ENCODE data around the gene TPSB2.

The TPSB2 gene

DNA sequence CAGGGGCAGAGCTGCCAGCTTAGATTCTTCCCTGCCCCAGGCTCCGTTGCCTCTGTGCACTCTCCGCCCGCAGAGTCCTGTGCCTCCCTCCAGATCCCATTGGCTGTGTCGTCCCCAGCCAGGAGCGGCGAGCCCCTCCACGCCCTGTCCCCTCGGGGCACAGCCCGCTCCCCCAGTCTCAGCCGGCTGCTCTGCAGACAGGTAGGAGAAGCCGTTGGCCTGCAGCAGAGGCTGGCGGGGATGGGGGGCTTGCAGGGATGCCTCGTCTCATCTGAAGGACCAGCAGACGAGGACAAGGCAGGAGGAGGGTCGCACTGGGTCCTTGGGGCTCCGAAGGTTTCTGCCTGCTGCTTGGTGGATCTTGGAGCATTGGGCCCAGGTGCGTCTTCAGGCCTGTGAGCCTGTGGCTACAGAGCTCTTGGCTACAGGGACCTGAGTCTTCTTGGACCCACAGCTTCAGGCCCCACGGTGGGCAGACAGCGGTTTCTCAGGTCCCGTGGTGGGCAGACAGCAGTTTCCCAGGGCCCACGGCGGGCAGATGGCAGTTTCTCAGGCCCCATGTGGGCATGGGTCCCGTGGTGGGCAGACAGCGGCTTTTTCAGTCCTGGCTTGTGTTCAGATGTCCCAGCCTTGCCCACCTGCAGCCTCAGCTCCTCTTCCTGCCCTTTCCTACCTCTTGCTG lies 10.9 kb downstream of the TPSB2 start:
- TF ChIP-seq GATA2 (IDR thresholded peaks at IDR 0.05; ENCODE audit: low read depth, low read length) (no peak), GATA3 (IDR thresholded peaks at IDR 0.05; ENCODE audit: low read depth, low read length) (no peak)

- TF ChIP-seq GATA3 (IDR thresholded peaks at IDR 0.05; ENCODE audit: low read depth, low read length), result no peak
- no peak for TF ChIP-seq GATA2 (IDR thresholded peaks at IDR 0.05; ENCODE audit: low read depth, low read length)
These were observed 11.7 kb downstream of the TPSB2 start for GRCh38 chr16:1218061-1218929.

- TF ChIP-seq GATA3 (IDR thresholded peaks at IDR 0.05; ENCODE audit: low read depth, low read length), result no peak
- TF ChIP-seq GATA2 (IDR thresholded peaks at IDR 0.05; ENCODE audit: low read depth, low read length), result no peak
These were observed 12.5 kb downstream of the TPSB2 start for GRCh38 chr16:1217526-1217925.

GRCh38 chr16:1216681-1217400 lies 13.1 kb downstream of the TPSB2 start:
- no peak for TF ChIP-seq GATA2 (IDR thresholded peaks at IDR 0.05; ENCODE audit: low read depth, low read length)
- TF ChIP-seq GATA3 (IDR thresholded peaks at IDR 0.05; ENCODE audit: low read depth, low read length), result no peak

GRCh38 chr16:1216296-1216619 lies 13.7 kb downstream of the TPSB2 start:
- TF ChIP-seq GATA3 (IDR thresholded peaks at IDR 0.05; ENCODE audit: low read depth, low read length) (no peak), GATA2 (IDR thresholded peaks at IDR 0.05; ENCODE audit: low read depth, low read length) (no peak)

- TF ChIP-seq GATA3 (IDR thresholded peaks at IDR 0.05; ENCODE audit: low read depth, low read length), result no peak
- TF ChIP-seq GATA2 (IDR thresholded peaks at IDR 0.05; ENCODE audit: low read depth, low read length), result no peak
These were observed 14.2 kb downstream of the TPSB2 start for GRCh38 chr16:1215574-1216295.

- no peak for TF ChIP-seq GATA2 (IDR thresholded peaks at IDR 0.05; ENCODE audit: low read depth, low read length)
- TF ChIP-seq GATA3 (IDR thresholded peaks at IDR 0.05; ENCODE audit: low read depth, low read length), result no peak
These were observed 15.3 kb downstream of the TPSB2 start for GRCh38 chr16:1214719-1215118.

GRCh38 chr16:1213796-1214372 lies 16.1 kb downstream of the TPSB2 start:
- TF ChIP-seq GATA2 (IDR thresholded peaks at IDR 0.05; ENCODE audit: low read depth, low read length), result no peak
- no peak for TF ChIP-seq GATA3 (IDR thresholded peaks at IDR 0.05; ENCODE audit: low read depth, low read length)

DNA sequence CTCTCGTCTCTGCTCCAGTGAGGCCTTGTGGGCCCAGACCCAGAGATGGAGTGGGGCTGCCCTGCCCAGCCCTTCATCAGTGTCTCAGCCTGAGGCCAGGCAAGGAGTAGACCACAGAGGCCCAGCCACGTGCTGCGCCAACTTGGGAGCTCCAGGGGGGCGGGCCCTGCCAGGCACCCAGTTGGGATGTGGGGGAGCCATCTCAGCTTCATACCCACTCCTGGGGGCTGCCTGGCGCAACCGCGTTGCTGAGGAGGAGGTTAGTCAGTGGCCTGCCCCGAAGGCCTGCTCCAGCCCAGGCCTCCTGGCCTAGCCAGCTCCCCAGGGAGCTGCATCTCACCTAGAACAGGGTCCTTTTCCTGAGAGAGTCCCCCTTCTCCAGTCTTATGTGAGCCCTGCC lies 16.8 kb downstream of the TPSB2 start:
- TF ChIP-seq GATA2 (IDR thresholded peaks at IDR 0.05; ENCODE audit: low read depth, low read length) (no peak), GATA3 (IDR thresholded peaks at IDR 0.05; ENCODE audit: low read depth, low read length) (no peak)

DNA sequence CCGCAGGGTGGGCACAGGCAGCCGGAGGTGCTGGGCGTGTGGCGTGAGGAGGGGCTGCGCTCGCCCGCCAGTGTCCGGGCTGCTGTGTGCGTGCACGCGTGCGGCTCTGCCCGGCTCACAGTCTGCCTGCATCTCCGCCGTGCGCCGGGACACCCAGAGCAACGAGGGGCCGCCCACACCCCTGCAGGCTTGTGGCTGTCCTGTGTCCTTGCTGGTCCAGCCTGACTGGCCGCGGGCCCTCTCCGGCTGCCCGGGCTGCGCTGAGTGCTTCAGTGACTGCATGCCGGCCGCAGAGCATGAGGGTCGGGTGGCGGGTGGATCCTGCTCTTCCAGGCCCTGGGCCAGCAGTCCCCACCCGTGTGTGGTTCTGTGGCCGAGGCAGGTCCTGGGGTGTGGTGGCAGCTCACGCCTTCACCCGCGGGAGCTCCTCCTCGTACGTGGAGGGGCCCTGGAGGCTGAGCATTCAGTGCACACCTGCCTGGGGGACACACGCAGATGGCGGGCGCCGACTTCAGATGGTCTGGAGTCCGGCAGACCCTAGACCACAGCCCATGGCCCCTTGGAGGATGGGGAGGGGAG lies 17.3 kb downstream of the TPSB2 start:
- no peak for TF ChIP-seq GATA2 (IDR thresholded peaks at IDR 0.05; ENCODE audit: low read depth, low read length)
- TF ChIP-seq GATA3 (IDR thresholded peaks at IDR 0.05; ENCODE audit: low read depth, low read length), result no peak

DNA sequence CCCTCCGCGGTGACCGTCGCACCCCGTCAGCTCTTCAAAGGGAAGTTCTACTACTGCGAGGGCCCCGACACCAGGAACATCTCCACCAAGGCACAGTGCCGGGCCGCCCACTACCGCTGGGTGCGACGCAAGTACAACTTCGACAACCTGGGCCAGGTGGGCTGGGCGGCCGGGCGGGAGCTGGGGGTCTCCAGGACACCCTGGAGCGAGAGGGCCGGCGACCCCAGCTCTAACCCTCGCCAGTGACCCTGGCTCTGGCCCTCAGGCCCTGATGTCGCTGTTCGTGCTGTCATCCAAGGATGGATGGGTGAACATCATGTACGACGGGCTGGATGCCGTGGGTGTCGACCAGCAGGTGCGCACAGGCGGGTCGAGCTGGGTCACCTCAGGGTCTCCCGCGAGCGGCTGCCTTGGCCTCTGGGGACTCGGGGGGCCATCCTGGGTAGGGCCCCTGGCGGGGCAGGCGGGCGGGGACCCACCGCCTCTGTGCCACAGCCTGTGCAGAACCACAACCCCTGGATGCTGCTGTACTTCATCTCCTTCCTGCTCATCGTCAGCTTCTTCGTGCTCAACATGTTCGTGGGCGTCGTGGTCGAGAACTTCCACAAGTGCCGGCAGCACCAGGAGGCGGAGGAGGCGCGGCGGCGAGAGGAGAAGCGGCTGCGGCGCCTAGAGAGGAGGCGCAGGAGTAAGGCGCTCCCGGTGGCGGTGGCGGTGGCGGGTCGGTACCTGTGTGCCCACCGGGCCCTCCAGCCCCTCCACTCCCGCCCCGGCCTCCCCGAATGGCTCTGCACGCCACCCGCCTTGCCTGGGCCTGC lies 18.3 kb downstream of the TPSB2 start:
- TF ChIP-seq GATA2 (IDR thresholded peaks at IDR 0.05; ENCODE audit: low read depth, low read length), result no peak

GRCh38 chr16:1210461-1210860 lies 19.5 kb downstream of the TPSB2 start:
- TF ChIP-seq GATA2 (IDR thresholded peaks at IDR 0.05; ENCODE audit: low read depth, low read length), result no peak
- no peak for TF ChIP-seq GATA3 (IDR thresholded peaks at IDR 0.05; ENCODE audit: low read depth, low read length)

DNA sequence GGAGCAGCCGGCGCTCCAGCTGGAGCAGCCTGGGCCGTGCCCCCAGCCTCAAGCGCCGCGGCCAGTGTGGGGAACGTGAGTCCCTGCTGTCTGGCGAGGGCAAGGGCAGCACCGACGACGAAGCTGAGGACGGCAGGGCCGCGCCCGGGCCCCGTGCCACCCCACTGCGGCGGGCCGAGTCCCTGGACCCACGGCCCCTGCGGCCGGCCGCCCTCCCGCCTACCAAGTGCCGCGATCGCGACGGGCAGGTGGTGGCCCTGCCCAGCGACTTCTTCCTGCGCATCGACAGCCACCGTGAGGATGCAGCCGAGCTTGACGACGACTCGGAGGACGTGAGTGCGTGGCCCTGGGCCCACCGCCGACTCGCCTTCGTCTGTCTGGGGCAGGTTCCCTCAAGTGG lies 20.9 kb downstream of the TPSB2 start:
- TF ChIP-seq GATA3 (IDR thresholded peaks at IDR 0.05; ENCODE audit: low read depth, low read length) (no peak), GATA2 (IDR thresholded peaks at IDR 0.05; ENCODE audit: low read depth, low read length) (no peak)

All from SH-SY5Y (cell line).